ENCODE results near the gene CRELD2.

Gene CRELD2

GRCh38 chr22:49966041-49966773 is 47.8 kb downstream of the CRELD2 start:
- H3K27me3 Mint-ChIP-seq = no peaks in the 10 kb centered on the region
- peaks cover 28% of the 10 kb centered on the region for H3K36me3 Mint-ChIP-seq (ENCODE audit: low read depth)
- peak overlapping the region; percentile 17 for H3K4me3 Mint-ChIP-seq
- no peaks in the 10 kb centered on the region for H3K9me3 Mint-ChIP-seq
- H3K27ac Mint-ChIP-seq = no peak overlapping the region
- H3K4me1 Mint-ChIP-seq (ENCODE audit: low read depth) = peaks cover 51% of the 10 kb centered on the region

DNA sequence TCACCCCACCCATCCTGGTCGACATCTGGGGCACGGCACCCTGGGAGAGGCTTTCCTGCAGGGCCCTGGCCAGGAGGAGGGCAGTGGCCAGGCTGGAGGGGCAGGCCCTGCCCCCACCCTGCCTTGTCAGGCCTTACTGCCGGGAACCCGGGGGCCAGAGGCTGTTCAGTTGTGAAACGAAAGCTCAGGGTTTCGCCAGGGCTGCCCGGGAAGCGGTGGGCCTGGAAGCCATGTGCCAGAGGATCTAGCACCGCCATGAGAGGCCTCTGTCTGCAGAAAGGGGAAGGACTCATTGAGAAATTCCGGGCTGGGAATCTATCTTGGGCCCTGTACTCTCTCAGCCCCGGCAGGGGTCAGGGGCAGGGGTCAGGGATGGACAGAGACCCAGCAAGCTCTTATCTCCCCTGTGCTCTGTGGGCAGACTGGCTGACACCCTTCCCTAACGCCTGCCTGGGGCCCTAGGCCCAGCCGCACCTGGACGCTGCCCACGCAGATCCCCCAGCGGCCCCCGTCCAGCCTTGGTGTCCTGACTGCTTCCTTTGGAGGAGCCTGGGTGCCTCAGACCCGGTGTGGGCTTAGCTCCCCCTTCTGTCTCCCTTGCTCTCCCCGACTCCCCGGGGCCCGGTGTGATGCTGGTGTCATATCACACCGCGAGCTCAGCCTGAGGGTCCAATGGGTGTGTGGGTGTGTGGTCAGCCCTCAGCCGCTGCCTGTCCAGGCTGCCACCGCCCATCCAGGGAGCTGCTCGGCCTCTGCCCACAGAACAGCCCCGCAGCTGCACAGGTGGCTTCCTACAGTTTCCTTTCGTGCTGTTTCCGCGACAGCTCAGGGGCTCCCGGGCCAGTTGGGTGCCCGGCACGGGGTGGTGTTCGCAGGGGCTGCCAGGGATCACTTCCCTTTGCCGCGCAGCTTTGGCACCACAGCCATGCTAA is 48.6 kb downstream of the CRELD2 start:
- peaks cover 51% of the 10 kb centered on the region for H3K4me1 Mint-ChIP-seq (ENCODE audit: low read depth)
- peaks cover 22% of the 10 kb centered on the region for H3K36me3 Mint-ChIP-seq (ENCODE audit: low read depth)
- peak overlapping the region; percentile 39 for H3K4me3 Mint-ChIP-seq
- no peaks in the 10 kb centered on the region for H3K9me3 Mint-ChIP-seq
- H3K27ac Mint-ChIP-seq = peak overlapping the region; percentile 36
- H3K27me3 Mint-ChIP-seq = no peaks in the 10 kb centered on the region

DNA sequence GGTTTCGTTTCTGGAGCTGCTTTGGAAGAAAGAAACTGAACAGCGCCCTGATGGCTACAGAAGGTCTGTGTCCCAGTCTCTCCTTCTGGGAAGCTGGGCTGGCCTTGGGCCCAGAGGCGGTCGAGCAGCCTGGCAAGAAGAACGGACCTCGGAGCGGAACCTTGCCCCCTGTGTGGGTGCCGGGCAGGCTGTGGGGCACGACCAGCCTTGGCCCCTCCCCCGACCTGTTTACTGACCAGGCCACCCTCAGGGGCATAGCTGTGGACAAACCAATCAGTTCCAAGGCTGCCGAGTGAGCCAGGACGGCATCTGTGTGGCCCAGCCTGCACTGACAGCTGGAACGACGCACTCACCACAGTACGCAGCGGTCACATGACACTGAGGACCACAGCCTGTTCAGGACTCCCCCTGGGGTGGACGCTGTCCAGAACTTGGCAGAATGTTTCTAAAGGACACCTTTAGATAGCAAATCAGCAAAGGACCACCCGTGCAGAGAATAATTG is 49.3 kb downstream of the CRELD2 start:
- no peaks in the 10 kb centered on the region for H3K27me3 Mint-ChIP-seq
- no peaks in the 10 kb centered on the region for H3K9me3 Mint-ChIP-seq
- H3K27ac Mint-ChIP-seq = no peak overlapping the region
- peaks cover 18% of the 10 kb centered on the region for H3K36me3 Mint-ChIP-seq (ENCODE audit: low read depth)
- H3K4me1 Mint-ChIP-seq (ENCODE audit: low read depth) = peaks cover 51% of the 10 kb centered on the region
- H3K4me3 Mint-ChIP-seq = no peak overlapping the region

GRCh38 chr22:49968313-49968830 is 49.9 kb downstream of the CRELD2 start:
- Mint-ChIP-seq H3K36me3 (ENCODE audit: low read depth) (peaks cover 12% of the 10 kb centered on the region), H3K4me1 (ENCODE audit: low read depth) (peaks cover 51% of the 10 kb centered on the region), H3K4me3 (no peak overlapping the region), H3K9me3 (no peaks in the 10 kb centered on the region), H3K27me3 (no peaks in the 10 kb centered on the region), H3K27ac (no peak overlapping the region)

DNA sequence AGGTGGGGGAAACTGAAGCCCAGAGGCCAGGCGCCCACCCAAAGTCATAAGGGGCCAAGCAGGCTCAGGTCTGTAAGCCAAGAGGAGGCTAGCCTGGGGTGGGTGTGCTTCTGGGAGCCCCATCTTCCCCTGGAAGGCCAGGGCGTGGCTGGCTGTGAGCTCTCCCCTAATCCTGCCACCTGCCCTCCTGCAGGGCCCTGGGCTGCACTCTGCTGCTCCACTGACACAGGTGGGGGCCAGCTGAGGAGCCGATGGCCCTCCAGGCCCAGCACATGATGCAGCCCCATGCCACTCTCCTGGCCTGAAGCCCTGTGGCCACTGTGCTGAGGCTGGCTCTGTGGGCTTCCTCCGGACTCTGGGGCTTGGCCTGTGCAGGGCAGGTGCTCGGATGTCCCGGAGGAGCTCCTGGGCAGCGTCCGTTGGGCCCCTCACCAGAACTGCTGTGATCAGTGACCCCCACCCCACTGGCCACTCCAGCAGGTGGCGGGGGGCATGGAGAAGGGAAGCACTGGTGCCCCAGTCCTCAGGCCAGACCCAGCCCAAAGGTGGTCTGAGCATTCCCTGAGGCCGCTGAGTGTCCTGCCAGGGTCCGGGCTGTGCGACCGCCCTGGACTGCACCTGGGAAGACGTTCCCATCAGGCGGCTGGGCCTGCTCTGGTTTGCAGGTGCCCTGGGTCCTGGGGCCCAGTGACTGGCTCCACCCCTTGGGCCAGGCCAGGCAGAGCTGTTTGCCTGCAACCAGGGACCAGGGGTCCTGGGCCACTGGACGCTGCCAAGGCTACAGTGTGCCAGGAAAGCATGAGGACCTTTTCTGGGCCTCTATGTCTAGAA is 50.6 kb downstream of the CRELD2 start:
- H3K27me3 Mint-ChIP-seq = no peaks in the 10 kb centered on the region
- H3K9me3 Mint-ChIP-seq = no peaks in the 10 kb centered on the region
- H3K36me3 Mint-ChIP-seq (ENCODE audit: low read depth) = peaks cover 5% of the 10 kb centered on the region
- H3K27ac Mint-ChIP-seq = no peak overlapping the region
- H3K4me3 Mint-ChIP-seq = no peak overlapping the region
- H3K4me1 Mint-ChIP-seq (ENCODE audit: low read depth) = peaks cover 44% of the 10 kb centered on the region

DNA sequence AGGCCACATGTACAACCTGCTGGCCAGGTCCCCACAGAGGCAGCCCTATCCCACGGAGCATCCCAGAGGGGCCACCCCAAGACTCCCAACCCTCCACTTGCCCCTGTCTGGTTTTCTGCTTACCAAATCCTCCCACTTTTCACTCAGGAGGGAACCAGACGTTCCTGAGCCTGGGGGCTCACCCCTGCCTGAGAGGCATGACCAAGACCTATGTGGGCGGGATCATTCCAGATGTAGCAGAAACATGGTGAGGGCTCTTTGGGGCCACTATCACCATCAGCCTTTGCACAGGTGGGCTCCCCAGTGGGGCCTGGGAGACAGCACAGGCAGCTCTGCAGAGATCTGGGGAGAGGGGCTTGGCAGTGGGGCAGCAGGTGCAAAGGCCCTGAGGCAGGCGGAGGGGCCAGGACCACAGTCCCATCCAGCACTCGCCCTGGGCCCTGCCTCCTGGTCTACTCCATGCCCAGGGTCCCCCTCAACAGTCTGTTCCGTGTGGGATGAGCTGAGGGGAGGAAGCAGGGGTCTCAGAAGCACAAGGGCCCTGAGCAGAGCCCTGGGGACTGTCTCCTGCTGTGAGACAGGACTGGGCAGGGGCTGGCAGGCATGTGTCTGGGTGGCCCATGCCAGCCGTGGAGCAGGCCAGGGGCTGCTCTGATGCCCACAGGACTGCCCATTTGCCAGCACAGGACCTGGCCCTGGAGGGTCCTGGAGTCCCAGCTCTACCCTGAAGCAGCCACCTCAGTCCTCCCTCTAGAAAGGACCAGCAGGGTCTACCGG is 51.5 kb downstream of the CRELD2 start:
- no peaks in the 10 kb centered on the region for H3K27me3 Mint-ChIP-seq
- no peaks in the 10 kb centered on the region for H3K36me3 Mint-ChIP-seq (ENCODE audit: low read depth)
- peaks cover 35% of the 10 kb centered on the region for H3K4me1 Mint-ChIP-seq (ENCODE audit: low read depth)
- peak overlapping the region; percentile 76 for H3K4me3 Mint-ChIP-seq
- H3K9me3 Mint-ChIP-seq = no peaks in the 10 kb centered on the region
- peak overlapping the region; percentile 97 for H3K27ac Mint-ChIP-seq

DNA sequence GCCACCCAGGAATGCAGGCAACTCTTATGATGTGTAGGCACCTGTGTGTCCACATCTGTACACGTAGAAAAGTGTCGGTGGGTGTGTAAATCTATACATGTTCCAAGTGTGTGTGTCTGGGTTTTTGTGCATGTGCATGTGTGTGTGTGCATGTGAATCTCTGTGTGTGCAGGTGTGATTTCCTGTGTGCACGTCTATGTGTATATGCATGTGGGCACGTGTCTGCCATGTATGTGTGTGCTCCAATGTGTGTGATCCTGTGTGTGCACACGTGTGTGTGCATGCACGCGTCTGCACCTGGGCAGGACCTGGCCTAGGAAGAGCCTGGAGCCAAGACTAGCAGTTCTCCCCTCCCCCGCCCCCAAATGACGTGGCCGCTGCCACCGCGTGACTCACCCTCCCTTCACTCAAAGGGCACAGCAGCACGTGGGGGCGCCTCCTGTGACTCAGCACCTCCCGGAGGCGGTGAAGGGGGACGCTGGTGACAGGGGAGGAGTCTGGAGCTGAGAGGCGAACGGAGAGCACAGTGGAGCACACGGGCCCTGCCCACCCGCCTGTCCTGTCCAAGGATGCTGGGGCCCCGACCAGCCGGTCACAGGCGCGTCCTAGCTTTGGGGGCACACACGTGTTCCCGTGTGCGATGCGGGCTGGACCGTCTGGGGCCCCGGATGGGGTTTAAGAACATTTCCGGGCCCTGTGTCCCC is 52.2 kb downstream of the CRELD2 start:
- no peaks in the 10 kb centered on the region for H3K27me3 Mint-ChIP-seq
- peaks cover 39% of the 10 kb centered on the region for H3K4me1 Mint-ChIP-seq (ENCODE audit: low read depth)
- peak overlapping the region; percentile 97 for H3K27ac Mint-ChIP-seq
- H3K4me3 Mint-ChIP-seq = peak overlapping the region; percentile 76
- H3K36me3 Mint-ChIP-seq (ENCODE audit: low read depth) = no peaks in the 10 kb centered on the region
- peaks cover 4% of the 10 kb centered on the region for H3K9me3 Mint-ChIP-seq

DNA sequence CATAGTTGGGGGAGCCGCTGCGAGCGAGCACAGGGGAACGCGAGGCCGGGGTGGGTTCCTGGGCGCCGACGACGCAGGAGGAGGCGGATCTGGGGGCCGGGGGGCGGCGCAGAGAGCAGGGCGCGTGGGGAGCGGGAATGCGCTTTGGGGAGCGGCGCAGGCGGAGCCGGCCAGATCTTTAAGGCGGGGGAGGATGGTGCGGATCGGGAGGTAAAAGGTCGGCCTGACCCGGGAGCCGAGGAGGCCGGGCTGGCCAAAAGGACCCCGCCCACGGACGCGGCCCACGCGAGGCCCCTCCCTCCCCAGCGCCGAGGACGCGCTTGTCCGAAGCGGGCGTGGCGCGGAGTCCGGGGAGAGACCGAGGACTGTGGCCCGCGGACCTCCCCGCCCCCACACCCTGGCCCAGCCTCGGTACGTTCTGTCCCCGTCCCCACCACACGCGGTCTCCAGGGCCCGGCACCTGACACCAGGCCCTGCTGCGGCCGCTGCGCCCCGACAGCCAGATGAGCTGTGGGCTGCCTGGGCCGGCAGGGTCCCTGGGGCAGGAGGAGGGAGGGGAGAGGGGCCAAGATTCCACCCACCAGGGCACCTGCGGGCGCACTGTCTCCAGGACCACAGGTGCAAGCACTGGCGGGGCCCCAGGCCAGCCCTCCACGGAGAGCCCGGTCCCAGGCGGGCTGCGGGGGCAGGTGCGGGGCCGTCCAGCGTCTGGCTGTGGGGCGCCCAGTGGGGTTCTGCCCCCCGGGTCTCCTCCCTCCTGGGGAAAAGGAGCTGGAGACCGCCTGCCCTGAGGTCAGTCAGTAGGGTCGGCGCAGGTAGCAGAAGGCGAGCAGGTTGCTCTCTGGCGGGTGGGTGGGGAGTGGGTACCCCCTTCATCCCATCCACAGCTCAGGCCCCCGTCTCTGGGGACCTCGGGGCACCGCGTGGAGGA is 53.1 kb downstream of the CRELD2 start:
- Mint-ChIP-seq H3K9me3 (peaks cover 5% of the 10 kb centered on the region), H3K27me3 (no peaks in the 10 kb centered on the region), H3K36me3 (ENCODE audit: low read depth) (peaks cover under 1% of the 10 kb centered on the region), H3K4me3 (peak overlapping the region; percentile 76), H3K27ac (peak overlapping the region; percentile 97), H3K4me1 (ENCODE audit: low read depth) (peaks cover 41% of the 10 kb centered on the region)

DNA sequence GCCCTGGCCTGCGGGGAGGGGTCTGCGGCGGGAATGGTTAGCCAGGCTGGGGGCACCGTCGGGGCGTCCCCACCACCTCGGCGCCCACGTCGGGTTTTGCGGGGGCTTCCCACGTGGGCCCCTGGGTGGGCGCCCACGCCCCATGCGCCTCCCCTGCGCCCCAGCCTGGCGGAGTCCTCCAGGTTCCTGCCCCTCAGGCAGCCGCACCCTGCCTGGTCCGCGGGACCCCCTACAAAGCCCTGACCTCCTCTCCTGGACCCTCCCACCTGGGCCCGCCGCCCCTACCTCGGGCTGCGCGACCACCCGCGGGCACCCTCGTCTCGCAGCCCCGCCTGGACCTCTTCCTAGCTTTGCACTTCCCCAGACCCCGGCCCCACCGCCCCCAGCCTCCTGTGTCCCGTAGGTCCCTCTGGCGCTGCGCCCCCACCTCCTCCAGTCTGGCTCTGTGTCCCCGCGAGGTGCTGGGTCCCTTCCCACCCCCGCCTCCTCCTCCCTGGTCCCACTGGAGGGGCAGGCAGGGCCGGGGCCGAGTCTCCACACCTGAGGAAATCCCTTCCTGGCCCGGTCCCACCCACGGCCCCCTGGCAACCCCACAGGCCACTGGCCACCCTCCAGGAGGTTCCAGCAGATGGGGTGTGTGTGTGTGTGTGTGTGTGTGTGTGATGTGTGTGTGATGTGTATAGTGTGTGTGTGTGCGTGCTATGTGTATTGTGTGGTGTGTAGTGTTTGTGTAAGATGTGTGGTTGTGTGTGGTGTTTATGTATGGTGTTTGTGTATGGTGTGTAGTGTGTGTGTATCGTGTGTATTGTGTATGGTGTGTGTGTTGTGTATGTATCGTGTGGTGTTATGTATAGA is 54.0 kb downstream of the CRELD2 start:
- no peaks in the 10 kb centered on the region for H3K27me3 Mint-ChIP-seq
- H3K36me3 Mint-ChIP-seq (ENCODE audit: low read depth) = peaks cover 6% of the 10 kb centered on the region
- H3K27ac Mint-ChIP-seq = peak overlapping the region; percentile 67
- peak overlapping the region; percentile 76 for H3K4me3 Mint-ChIP-seq
- H3K9me3 Mint-ChIP-seq = peaks cover 10% of the 10 kb centered on the region
- peaks cover 42% of the 10 kb centered on the region for H3K4me1 Mint-ChIP-seq (ENCODE audit: low read depth)

GRCh38 chr22:49973018-49973961 is 54.9 kb downstream of the CRELD2 start:
- Mint-ChIP-seq H3K27ac (no peak overlapping the region), H3K36me3 (ENCODE audit: low read depth) (peaks cover 11% of the 10 kb centered on the region), H3K4me3 (no peak overlapping the region), H3K9me3 (peaks cover 10% of the 10 kb centered on the region), H3K4me1 (ENCODE audit: low read depth) (peaks cover 38% of the 10 kb centered on the region), H3K27me3 (no peaks in the 10 kb centered on the region)

Data from stimulated activated naive CD8-positive, alpha-beta T cell treated with anti-CD3 and anti-CD28 coated beads, Interleukin-15, Interleukin-2, amounts not matched to agents 100 ng/mL and 50 ng/mL, for 24 hours (primary cell).